Caco-2 (cell line): Measurements from ENCODE around the gene NDUFA12. TPM values are rescaled to one million over a fixed set of nuclear protein-coding genes. Genes with fewer than 3 reads are reported as not detected.

Experiments used
- BruUV-seq: library from RNA; stranded (reverse); fragments of 400-500 nt; replicated peaks from 2 replicates; lab custom pipeline; 2021; lab: Mats Ljungman, UMichigan
- CTCF ChIA-PET: fragments of 300-600 bp; sonication (Branson Sonifier 250); formaldehyde crosslinking; loops from one replicate; lab custom pipeline; 2022; ENCODE audit warnings: antibody characterized with exemption; lab: Charles Lee
- POLR2A ChIA-PET: fragments of 300-600 bp; sonication (Branson Sonifier 250); formaldehyde crosslinking; loops from one replicate; lab custom pipeline; 2022; ENCODE audit warnings: antibody characterized with exemption; lab: Charles Lee
- DNase-seq, 2 experiments: peaks; one replicate each; pipeline versions ENCODE4 v3.0.0 to v3.0.0-alpha.2; 2020 to 2022
- H3K27me3 ChIP-seq: replicated peaks from 2 replicates; pipeline ENCODE4 v1.6.0; 2011; ENCODE audit warnings: low read length; ENCODE audit not compliant: control insufficient read depth, insufficient read depth
- H3K36me3 ChIP-seq: 2 replicates; pipeline ENCODE4 v1.5.1; 2011; ENCODE audit warnings: low read length; ENCODE audit not compliant: control insufficient read depth, insufficient read depth
- H3K4me1 ChIP-seq: fragments of 250-450 bp; sonication (Bioruptor Pico); 2 replicates; pipeline ENCODE4 v1.5.1; 2020; ENCODE audit warnings: mild to moderate bottlenecking
- H3K4me3 ChIP-seq: 2 replicates; pipeline ENCODE4 v1.5.1; 2011; ENCODE audit warnings: low read depth, mild to moderate bottlenecking, control low read depth, low read length
- H3K9me3 ChIP-seq: fragments of 250-450 bp; sonication (Bioruptor Pico); 2 replicates; pipeline ENCODE4 v1.5.1; 2020; ENCODE audit warnings: mild to moderate bottlenecking, moderate library complexity
- H3K27ac Mint-ChIP-seq: one replicate; pipeline ENCODE4 v1.8.0; 2022; ENCODE audit warnings: mixed read lengths; ENCODE audit not compliant: unreplicated experiment
- H3K27me3 Mint-ChIP-seq: one replicate; pipeline ENCODE4 v1.8.0; 2022; ENCODE audit warnings: mixed read lengths; ENCODE audit not compliant: insufficient read depth, unreplicated experiment
- H3K36me3 Mint-ChIP-seq: one replicate; pipeline ENCODE4 v1.8.0; 2022; ENCODE audit warnings: mild to moderate bottlenecking, mixed read lengths; ENCODE audit not compliant: insufficient read depth, unreplicated experiment
- H3K4me1 Mint-ChIP-seq: one replicate; pipeline ENCODE4 v1.8.0; 2022; ENCODE audit warnings: low read depth, mixed read lengths; ENCODE audit not compliant: unreplicated experiment
- H3K4me3 Mint-ChIP-seq: one replicate; pipeline ENCODE4 v1.8.0; 2022; ENCODE audit warnings: mild to moderate bottlenecking, moderate library complexity, mixed read lengths; ENCODE audit not compliant: unreplicated experiment
- H3K9me3 Mint-ChIP-seq: one replicate; pipeline ENCODE4 v1.8.0; 2022; ENCODE audit warnings: mixed read lengths; ENCODE audit not compliant: unreplicated experiment
- intact Hi-C: fragments of 100-400 bp; cut with micrococcal nuclease; formaldehyde crosslinking; loops from one replicate; pipeline ENCODE4 v1.10.0; 2022; ENCODE audit not compliant: unreplicated experiment
- total RNA-seq: library from RNA; stranded (reverse); gene quantifications from 2 replicates; pipeline ENCODE4 v1.2.3, GENCODE V29; 2022
- TF ChIP-seq, protein P1 (sequence below), 2 experiments: fragments of 200-600 bp in 1 of 2; IDR thresholded peaks; 1 replicate in 1 of 2; 2 replicates in 1 of 2; pipeline versions ENCODE4 v1.5.1 to v1.8.0; 2011 to 2022; ENCODE audit warnings: antibody characterized with exemption in 1 of 2, control low read depth in 1 of 2, inconsistent platforms in 1 of 2, low read depth in 1 of 2, low read length in 1 of 2, mild to moderate bottlenecking in 1 of 2, moderate library complexity in 1 of 2; ENCODE audit not compliant: insufficient read depth in 1 of 2, severe bottlenecking in 1 of 2, unreplicated experiment in 1 of 2

Gene NDUFA12
- total RNA-seq, 1 experiment from 2014 or later, result 131 TPM

DNA sequence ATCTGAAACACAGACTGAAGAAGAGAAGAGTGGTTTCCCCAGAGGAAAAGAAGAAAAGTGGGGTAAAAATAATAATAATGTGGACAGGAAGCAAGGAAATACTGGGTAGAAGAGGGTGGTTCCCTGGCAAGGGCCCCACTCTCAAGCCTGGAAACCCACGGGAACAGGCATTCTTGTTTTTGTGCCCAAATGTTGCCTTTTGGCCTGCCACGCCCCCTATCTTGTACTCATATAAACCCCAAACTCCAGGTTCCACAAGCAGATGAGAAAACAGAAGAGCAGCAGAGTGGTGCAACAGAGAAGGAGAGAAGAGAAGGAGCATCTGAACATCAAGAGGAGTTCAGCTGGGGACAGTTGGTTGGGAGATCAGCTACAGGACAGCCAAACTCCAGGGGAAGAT is 51.2 kb downstream of the NDUFA12 start:
- ChIA-PET POLR2A (no interaction called here), CTCF (no interaction called here)
- Mint-ChIP-seq H3K27me3 (no peaks in the 10 kb centered on the region), H3K36me3 (peaks cover 6% of the 10 kb centered on the region), H3K9me3 (no peaks in the 10 kb centered on the region), H3K4me1 (peaks cover 15% of the 10 kb centered on the region), H3K27ac (no peak overlapping the region), H3K4me3 (no peak overlapping the region)
- BruUV-seq, result no TSS peak
- no peaks in the 10 kb centered on the region for H3K27me3 ChIP-seq
- H3K4me3 ChIP-seq, result no peak overlapping the region
- H3K4me1 ChIP-seq, result peaks cover 12% of the 10 kb centered on the region; the same call in 1 of the 2 replicates
- TF ChIP-seq, protein P1, sequence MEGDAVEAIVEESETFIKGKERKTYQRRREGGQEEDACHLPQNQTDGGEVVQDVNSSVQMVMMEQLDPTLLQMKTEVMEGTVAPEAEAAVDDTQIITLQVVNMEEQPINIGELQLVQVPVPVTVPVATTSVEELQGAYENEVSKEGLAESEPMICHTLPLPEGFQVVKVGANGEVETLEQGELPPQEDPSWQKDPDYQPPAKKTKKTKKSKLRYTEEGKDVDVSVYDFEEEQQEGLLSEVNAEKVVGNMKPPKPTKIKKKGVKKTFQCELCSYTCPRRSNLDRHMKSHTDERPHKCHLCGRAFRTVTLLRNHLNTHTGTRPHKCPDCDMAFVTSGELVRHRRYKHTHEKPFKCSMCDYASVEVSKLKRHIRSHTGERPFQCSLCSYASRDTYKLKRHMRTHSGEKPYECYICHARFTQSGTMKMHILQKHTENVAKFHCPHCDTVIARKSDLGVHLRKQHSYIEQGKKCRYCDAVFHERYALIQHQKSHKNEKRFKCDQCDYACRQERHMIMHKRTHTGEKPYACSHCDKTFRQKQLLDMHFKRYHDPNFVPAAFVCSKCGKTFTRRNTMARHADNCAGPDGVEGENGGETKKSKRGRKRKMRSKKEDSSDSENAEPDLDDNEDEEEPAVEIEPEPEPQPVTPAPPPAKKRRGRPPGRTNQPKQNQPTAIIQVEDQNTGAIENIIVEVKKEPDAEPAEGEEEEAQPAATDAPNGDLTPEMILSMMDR (IDR thresholded peaks at IDR 0.05; ENCODE audit: insufficient read depth in 1 of 2, low read depth in 1 of 2, low read length in 1 of 2, severe bottlenecking in 1 of 2, unreplicated experiment in 1 of 2), result no peak
- no peak for DNase-seq
- no peaks in the 10 kb centered on the region for H3K9me3 ChIP-seq
- H3K36me3 ChIP-seq, result no peaks in the 10 kb centered on the region
- intact Hi-C loops, result no loop called here

DNA sequence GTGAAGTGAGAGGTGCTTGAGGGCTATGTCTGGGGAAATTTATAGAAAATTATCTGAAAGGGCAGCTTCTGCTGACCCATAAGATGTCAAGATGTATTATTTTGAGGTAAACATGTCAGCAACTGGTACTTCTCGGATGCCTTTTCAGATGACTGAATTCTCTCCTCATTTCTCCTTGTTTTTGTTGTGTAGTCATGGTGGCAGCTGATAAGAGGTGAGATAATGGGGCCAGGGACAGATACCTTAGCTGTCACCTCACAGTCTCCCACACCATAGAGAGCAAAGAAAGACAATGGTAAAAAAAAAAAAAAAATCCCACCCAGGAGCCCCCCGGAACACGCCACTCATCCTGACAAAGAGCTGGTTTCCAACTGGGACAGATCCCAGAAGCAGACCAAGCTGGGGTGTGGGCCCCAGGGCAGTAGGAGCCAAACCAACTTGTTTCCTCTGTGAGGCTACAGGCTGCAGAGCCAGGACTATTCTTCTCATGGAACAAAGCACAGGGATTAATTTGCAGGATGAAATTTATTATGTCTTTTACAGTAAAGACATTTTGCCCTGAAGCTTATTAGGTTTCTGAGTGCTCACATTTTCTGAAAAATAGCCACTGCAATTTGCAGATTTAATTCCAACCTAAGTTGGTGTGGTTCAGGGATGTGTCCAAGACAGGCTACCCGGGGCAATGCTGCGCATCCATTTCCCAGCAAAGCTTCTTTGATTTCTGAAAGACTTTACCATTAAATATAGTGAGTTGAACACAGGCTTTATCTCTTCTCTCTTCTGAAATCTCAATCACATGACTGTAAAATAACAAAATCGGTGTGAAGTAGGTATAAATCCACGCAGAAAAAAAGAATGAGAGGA is 52.2 kb downstream of the NDUFA12 start:
- BruUV-seq, result no TSS peak
- Mint-ChIP-seq H3K4me3 (no peak overlapping the region), H3K27me3 (no peaks in the 10 kb centered on the region), H3K9me3 (no peaks in the 10 kb centered on the region), H3K36me3 (peaks cover 6% of the 10 kb centered on the region), H3K27ac (no peak overlapping the region), H3K4me1 (peaks cover 15% of the 10 kb centered on the region)
- H3K9me3 ChIP-seq, result no peaks in the 10 kb centered on the region
- intact Hi-C loops, result no loop called here
- ChIA-PET CTCF (interaction anchor here (0.6 kb wide), 1 partner anchor 389 kb away, joined by 3 read pairs; no protein-coding TSS in a partner anchor), POLR2A (no interaction called here)
- TF ChIP-seq, protein P1 (IDR thresholded peaks at IDR 0.05; ENCODE audit: insufficient read depth in 1 of 2, low read depth in 1 of 2, low read length in 1 of 2, severe bottlenecking in 1 of 2, unreplicated experiment in 1 of 2), result no peak
- DNase-seq, result peak in 1 of 2 experiments; percentile 14
- H3K27me3 ChIP-seq, result no peaks in the 10 kb centered on the region
- H3K4me1 ChIP-seq, result peaks cover 12% of the 10 kb centered on the region; the same call in 1 of the 2 replicates
- H3K4me3 ChIP-seq, result no peak overlapping the region
- H3K36me3 ChIP-seq, result no peaks in the 10 kb centered on the region

DNA sequence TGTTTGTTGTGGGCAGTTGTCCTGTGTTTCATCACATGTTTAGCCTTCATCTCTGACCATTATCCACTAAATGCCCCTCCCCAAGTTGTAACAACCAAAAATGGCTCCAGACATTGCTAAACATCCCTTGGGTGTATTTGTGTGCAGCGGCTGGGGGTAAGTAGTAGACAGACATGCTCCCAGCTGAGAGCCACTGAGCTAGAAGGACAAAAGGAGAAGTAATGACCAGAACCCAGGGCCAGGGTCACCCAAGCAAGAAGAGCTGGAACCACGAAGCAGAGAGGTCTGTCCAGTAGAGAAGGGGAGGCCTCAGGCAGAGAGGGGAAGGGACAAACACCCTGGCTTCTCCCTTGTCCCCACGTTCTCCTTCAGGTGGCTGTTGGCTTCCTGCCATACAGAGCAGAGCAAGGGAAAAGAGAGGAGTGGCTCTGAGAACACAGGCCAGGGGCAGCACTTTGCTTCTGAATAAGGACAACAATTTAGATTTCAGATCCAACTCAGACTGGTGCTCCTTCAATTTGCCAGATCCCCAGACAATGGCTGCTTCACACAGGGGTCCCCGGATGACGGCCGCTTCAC is 55.2 kb downstream of the NDUFA12 start:
- H3K36me3 Mint-ChIP-seq, result peaks cover 6% of the 10 kb centered on the region
- Histone ChIP-seq H3K4me1 (no peaks in the 10 kb centered on the region), H3K4me3 (no peak overlapping the region), H3K27me3 (no peaks in the 10 kb centered on the region), H3K36me3 (no peaks in the 10 kb centered on the region), H3K9me3 (no peaks in the 10 kb centered on the region)
- no peak for DNase-seq
- H3K9me3 Mint-ChIP-seq, result peaks cover 8% of the 10 kb centered on the region
- ChIA-PET CTCF (no interaction called here), POLR2A (interaction anchor here (0.6 kb wide), 1 partner anchor 20 kb away, joined by 5 read pairs; no protein-coding TSS in a partner anchor)
- H3K27me3 Mint-ChIP-seq, result no peaks in the 10 kb centered on the region
- intact Hi-C loops, result no loop called here
- H3K4me3 Mint-ChIP-seq, result no peak overlapping the region
- no peak overlapping the region for H3K27ac Mint-ChIP-seq
- H3K4me1 Mint-ChIP-seq, result peaks cover 5% of the 10 kb centered on the region
- no TSS peak for BruUV-seq
- TF ChIP-seq, protein P1 (IDR thresholded peaks at IDR 0.05; ENCODE audit: insufficient read depth in 1 of 2, low read depth in 1 of 2, low read length in 1 of 2, severe bottlenecking in 1 of 2, unreplicated experiment in 1 of 2), result no peak
